Stimulated activated CD4-positive, alpha-beta T cell treated with anti-CD3 and anti-CD28 coated beads, Interleukin-4, amount 100 ng/mL, for 48 hours (primary cell): Measurements from ENCODE around the gene MAP1LC3B.

Experiments
- DNase-seq, 2 donors: peaks; one replicate each; pipeline ENCODE4 v3.0.0-alpha.2; 2020; ENCODE audit warnings: low read depth in 2 of 2

MAP1LC3B gene

DNA sequence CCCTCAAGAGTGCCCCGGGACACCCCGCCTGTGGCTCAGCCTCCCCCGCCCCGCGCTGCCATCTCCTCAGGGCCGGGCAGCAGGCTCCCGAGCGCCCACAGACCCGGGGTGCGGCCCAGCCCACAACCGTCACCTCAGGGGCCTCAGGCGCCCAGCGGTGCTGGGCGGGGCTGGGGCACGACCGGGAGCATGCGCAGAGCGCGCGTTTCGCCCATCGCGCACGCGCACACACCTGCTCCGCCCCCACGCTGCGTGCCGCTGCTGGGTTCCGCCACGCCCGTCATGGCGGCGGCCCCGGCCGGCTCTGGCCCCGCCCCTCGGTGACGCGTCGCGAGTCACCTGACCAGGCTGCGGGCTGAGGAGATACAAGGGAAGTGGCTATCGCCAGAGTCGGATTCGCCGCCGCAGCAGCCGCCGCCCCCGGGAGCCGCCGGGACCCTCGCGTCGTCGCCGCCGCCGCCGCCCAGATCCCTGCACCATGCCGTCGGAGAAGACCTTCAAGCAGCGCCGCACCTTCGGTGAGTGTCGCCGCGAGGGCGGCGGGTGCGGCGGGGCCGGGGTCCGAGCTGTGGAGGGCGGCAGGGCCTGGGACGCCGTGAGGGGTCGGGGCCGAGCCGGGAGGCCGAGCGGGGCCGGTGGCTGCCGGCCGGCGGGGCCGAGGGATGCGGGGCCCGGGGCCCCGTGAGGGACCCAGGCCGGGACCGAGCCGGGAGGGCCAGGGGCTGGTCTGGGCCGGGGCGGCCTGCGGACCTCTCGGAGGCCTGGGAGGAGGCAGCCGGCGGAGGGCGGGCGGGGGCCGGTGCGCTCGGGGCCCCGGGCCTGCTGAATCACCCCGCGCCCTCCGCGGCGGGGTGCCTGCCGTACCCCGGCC, at the start of gene MAP1LC3B:
MAP1LC3B (plus strand) TSS at position 387 of the 871 bp plus-strand sequence; CDS start at position 479, 92 bp downstream.
- peak; percentile 91 to 98 for DNase-seq

GRCh38 chr16:87342504-87342903, 49.6 kb upstream of the MAP1LC3B start:
- DNase-seq = no peak

DNA sequence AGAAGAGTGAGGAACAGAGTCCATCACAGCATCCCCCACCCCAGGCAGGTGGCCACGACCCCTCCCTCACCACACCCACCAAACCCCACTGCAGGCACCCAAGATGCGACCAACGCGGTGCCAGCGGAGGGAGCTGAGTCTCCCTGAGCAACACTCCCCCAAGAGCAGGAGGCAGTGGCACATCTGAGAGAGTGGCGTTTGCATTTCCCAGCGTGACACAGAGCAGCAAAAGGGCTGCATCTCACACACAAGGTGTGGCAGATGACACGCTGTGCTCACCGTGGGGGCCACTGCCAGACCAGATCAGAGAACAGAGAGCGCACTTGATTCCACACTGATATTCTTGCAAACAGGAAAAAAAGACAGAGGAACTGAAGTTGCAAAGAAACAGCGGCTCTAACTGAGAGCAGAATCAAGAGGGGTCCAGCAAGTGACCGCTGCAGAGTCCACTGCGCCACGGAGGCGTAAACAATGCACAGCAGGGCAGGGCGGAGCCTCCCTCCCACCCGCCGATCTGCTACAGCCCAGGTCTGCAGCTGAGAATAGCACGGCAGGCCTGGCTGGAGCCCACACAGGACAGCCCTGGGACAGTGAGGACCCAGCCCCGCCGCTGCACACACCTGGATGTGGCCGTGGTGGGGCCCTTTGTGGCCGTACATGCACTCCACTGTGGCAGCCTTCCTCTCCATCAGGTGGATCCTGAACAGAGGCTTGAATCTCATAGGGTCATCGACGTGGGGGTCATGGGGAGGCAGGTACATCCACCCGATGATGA, 49.0 kb upstream of the MAP1LC3B start:
- DNase-seq = no peak

DNA sequence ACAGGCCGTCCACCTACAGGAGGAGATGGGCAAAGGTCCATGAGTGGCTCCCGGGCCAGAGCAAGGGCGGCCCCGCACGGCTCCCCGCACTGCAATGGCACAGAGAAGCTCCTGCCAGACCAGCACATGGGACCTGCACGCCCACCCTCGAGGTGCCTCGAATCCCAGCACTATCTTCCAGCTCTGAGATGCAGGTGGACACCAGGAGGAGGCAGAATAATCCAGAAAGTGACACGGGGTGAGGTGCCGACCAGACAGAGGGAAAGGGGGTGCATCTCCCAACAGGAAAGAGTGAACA, 48.4 kb upstream of the MAP1LC3B start:
- no peak for DNase-seq

GRCh38 chr16:87344165-87344930, 47.8 kb upstream of the MAP1LC3B start:
- no peak for DNase-seq

GRCh38 chr16:87344931-87345631, 47.1 kb upstream of the MAP1LC3B start:
- peak; percentile 15 to 24 for DNase-seq

DNA sequence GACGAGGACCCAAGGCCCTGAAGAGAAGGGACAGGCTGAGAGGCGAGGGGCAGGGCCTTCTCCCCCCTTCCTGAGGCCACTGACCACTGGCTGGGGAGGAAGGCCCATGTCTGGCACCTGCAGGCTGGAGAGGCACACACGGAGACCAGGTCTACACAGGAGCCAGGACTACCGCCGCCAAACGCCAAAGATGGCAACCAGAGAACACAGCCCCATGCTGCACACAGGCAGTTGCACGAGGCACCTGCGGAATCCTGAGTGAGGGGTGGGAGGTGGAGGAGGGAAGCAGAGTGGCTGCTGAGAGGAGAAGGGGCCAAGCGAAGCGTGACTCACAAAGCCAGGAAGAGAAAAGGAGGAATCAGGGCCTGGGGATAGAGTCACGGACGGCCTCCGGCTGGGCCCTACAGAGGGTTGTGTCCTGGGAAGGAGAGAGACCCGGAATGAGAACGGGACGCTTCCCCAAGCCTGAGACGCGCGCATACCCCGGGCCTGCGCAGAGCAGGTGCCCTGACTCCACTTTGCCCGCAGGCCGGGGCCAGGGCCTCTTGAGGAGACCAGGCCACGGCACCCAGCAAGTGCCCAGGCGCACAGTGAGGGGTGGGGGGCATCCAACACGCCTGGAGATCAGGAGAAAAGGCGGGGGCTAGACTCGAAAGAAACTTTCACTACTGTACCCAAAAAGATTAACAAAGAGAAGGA, 46.3 kb upstream of the MAP1LC3B start:
- no peak for DNase-seq

DNA sequence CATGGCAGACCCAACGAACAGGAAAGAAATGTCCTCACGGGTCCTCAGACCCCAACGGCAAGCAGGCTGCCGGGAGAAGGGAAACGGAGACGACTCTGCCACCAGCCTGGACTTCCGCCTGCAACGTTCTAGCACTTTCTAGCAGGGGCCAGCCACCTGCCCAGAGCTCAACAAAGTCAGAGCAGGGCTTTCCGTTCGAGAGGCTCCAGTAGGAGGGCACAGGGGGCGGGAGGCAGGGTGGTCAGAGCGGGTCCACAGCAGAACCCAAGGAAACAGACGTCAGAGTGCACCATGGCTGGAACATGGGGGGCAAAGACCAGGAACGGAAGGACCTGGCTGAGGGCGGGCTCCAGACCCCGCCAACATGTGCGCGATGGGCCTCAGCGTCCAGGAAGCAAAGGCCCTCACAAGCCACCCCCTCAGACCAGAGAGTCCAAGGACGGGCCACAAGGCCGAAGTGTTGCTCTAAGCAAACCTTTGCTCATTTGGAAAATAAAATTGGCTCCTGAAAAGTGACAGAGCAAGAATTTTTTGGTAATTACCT, 45.5 kb upstream of the MAP1LC3B start:
- no peak for DNase-seq

GRCh38 chr16:87347932-87348615, 44.1 kb upstream of the MAP1LC3B start:
- no peak for DNase-seq

DNA sequence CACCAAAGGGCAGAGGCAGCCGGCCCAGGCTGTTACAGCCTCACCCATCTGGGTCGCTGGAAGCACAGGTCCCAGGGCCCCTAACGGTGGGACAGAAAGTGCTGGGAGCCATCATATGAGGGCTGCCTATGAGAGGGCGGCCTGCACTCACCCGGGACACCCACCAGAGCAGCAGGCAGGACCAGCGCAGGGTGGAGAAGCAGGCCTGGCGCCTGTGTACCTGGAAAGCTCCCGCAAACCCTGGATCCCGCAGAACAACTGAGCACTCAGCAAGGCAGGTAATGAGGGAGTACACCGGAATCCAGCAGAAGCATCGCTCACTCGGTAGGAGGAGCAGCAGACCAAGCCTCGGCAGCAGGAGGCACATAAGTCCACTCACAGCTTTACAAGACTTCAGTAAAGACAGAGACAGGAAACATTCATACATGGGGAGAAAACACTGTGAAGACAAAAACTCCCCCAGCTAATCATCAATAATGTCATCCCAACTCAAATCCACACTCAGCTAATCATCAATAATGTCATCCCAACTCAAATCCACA, 43.4 kb upstream of the MAP1LC3B start:
- no peak for DNase-seq

- no peak for DNase-seq
These were observed 42.1 kb upstream of the MAP1LC3B start for GRCh38 chr16:87350031-87350430.

DNA sequence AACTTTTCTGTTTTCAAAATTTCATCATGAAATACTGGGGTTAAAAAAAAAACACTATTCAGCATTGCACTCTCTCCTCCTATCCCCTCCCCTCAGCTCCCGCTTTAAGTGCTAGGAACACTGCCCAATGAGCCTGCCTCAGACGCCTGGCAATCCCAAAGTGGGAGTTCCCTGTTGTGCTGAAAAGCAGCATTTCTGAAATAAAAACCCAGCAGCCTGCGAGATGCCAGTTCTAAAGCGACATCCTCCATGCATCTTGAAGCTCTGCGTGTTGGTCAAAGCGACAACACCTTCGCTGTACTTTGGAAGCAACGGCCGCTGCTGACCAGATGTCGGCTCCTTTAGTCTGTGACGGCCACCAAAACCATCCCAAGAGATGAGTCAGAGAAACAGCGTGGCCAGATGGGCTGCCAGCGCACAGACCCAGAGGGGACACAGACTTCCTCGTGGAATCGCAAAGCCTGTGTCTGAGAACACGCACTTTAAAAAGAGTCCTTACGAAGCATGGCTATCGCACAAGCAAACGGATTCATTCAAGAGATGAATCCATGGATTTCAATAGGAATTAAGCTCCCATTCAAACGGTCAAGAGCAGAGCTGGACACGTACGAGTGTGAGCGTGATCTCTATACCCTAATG, 41.3 kb upstream of the MAP1LC3B start:
- no peak for DNase-seq

- no peak for DNase-seq
These were observed 40.8 kb upstream of the MAP1LC3B start for GRCh38 chr16:87351320-87351698.

DNA sequence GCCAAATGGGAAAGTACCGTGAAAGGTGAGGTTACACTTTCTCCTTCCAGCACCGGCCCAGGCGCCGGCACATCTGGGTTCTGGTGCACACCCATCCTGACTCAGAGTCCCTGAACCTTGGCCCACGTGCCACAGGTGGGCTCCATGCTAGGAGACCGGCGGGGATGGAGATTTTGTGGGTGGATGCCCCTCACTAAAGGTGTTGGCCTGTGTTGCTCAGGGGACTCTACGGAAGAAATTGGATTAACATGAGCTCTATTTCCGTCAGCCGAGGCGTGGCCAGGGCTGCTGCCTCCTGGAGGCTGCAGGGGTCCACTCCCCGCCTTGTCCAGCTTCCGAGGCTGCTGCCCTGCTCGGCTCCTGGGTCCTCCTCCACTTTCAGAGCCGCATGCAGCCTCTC, 39.3 kb upstream of the MAP1LC3B start:
- DNase-seq = no peak

- no peak for DNase-seq
These were observed 38.5 kb upstream of the MAP1LC3B start for GRCh38 chr16:87353613-87354012.

DNA sequence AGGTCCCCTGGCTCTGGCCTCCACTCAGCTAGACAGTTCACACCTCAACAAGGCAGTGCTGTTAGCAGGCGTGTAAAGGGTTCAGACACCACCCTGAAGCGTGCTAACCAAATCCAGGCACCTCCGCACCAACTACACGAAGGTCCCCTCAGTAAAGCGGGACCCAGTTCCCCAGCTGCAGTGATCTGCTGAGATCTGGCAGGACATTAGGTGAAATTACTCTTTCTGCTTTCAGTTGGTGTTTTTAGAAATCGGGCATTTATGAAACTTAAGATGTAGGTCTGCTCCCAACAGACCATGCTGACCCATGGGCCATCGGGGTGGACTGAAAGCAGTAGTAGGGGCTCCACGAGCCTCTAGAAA, 35.7 kb upstream of the MAP1LC3B start:
- no peak for DNase-seq

- DNase-seq = no peak
These were observed 33.9 kb upstream of the MAP1LC3B start for GRCh38 chr16:87358250-87358649.

DNA sequence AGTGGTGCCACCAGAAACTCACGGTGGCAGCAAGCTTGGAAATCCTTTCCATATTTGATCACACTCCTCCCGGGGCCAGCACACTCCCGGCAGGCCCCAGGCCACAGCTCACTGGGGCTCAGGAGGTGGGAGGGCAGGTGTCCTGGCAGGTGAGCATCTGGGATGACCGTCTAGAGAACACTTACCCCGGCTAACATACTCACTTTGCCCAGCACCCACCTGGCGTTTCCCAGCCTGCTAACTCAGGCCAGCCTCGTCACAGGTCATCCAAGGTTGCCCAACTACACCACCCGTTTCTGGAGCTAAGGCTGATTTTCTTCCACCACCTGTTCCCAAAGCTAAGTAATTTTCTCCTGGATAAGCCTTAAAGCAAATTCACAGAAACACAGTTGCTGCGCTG, 33.4 kb upstream of the MAP1LC3B start:
- no peak for DNase-seq

- DNase-seq = no peak
These were observed 33.0 kb upstream of the MAP1LC3B start for GRCh38 chr16:87359121-87359520.
